HG03342 (cell line): Measurements from ENCODE around the gene CCNE1.
"Not testable (repeated sequence)": the region's sequence is repeated elsewhere in the genome, so short reads cannot be mapped to it uniquely, and the experiment has no call there.

Source experiments
- ATAC-seq: cut with Tn5 transposase; IDR thresholded peaks from one replicate; pipeline ENCODE4 v1.9.1; 2021; ENCODE audit warnings: mild to moderate bottlenecking, moderate library complexity; ENCODE audit not compliant: unreplicated experiment

Gene CCNE1

GRCh38 chr19:29785955-29786589 is 25.7 kb upstream of the CCNE1 start:
- no peak for ATAC-seq

- ATAC-seq: no peak
Observed at GRCh38 chr19:29787281-29787680, 24.5 kb upstream of the CCNE1 start.

- ATAC-seq: no peak
Observed at GRCh38 chr19:29789007-29789406, 22.8 kb upstream of the CCNE1 start.

- no peak for ATAC-seq
Observed at GRCh38 chr19:29793116-29793727, 18.6 kb upstream of the CCNE1 start.

- not testable (repeated sequence) for ATAC-seq
Observed at GRCh38 chr19:29794490-29794889, 17.3 kb upstream of the CCNE1 start.

- ATAC-seq: no peak
Observed at GRCh38 chr19:29795461-29796172, 16.2 kb upstream of the CCNE1 start.

GRCh38 chr19:29796173-29796573 is 15.6 kb upstream of the CCNE1 start:
- no peak for ATAC-seq

- no peak for ATAC-seq
Observed at GRCh38 chr19:29798774-29799497, 12.9 kb upstream of the CCNE1 start.

- no peak for ATAC-seq
Observed at GRCh38 chr19:29800100-29800825, 11.5 kb upstream of the CCNE1 start.

GRCh38 chr19:29803951-29804350 is 7.8 kb upstream of the CCNE1 start:
- ATAC-seq: not testable (repeated sequence)

- ATAC-seq: peak; percentile 72
Observed at GRCh38 chr19:29804493-29804892, 7.3 kb upstream of the CCNE1 start.

- ATAC-seq: no peak
Observed at GRCh38 chr19:29805031-29805965, 6.5 kb upstream of the CCNE1 start.

- no peak for ATAC-seq
Observed at GRCh38 chr19:29806098-29806866, 5.5 kb upstream of the CCNE1 start.

- ATAC-seq: no peak
Observed at GRCh38 chr19:29807178-29807577, 4.6 kb upstream of the CCNE1 start.

GRCh38 chr19:29807870-29808405 is 3.9 kb upstream of the CCNE1 start:
- no peak for ATAC-seq

- ATAC-seq: no peak
Observed at GRCh38 chr19:29809795-29810503, 1.8 kb upstream of the CCNE1 start.

- no peak for ATAC-seq
Observed at GRCh38 chr19:29810504-29810871, 1.3 kb upstream of the CCNE1 start.
